ENCODE measurements around the gene BCO2. TPM values are rescaled to one million over a fixed set of nuclear protein-coding genes. Genes with fewer than 3 reads are reported as not detected.

Gene BCO2
- total RNA-seq, 1 experiment from 2014 or later, result 0.31 TPM

GRCh38 chr11:112226062-112226830 lies 50.9 kb downstream of the BCO2 start, which contains the start of gene PTS:
TSS of gene PTS (plus strand) at chr11:112226428. CDS start at chr11:112226444, 16 bp downstream.
- H3K27me3 ChIP-seq (ENCODE audit: insufficient read depth, low read length), result no peaks in the 10 kb centered on the region; the same call in 1 of the 2 replicates
- no peak within 1 kb of the TSS for H2BK20ac ChIP-seq (ENCODE audit: low read depth, low read length, poor library complexity, severe bottlenecking)
- H4K20me1 ChIP-seq (ENCODE audit: control insufficient read depth, insufficient read depth, insufficient read length), result no peaks in the 10 kb centered on the region
- Mint-ChIP-seq H3K4me1 (peaks cover 8 to 9% of the 10 kb centered on the region in 2 experiments), H3K9me3 (no peaks in the 10 kb centered on the region; a peak in 1 of 5 replicates), H3K4me3 (peak within 1 kb of the TSS; percentile 83 to 89), H3K27me3 (ENCODE audit: low read depth) (peaks cover 19% of the 10 kb centered on the region), H3K27ac (peak within 1 kb of the TSS; percentile 81 to 95 (median 93); a peak in 5 of 7 replicates), H3K36me3 (ENCODE audit: insufficient read depth in 1 of 3, low read depth in 3 of 3) (peaks cover 2 to 32% (median 22%) of the 10 kb centered on the region in 3 experiments; a peak in 5 of 7 replicates)
- peak within 1 kb of the TSS; percentile 34 for H3K27ac ChIP-seq (ENCODE audit: insufficient read length, low read depth, low read length)
- H3K9ac ChIP-seq (ENCODE audit: extremely low read depth, insufficient read length, low read length), result peak within 1 kb of the TSS; percentile 95
- peak within 1 kb of the TSS; percentile 98 for H3K18ac ChIP-seq (ENCODE audit: insufficient read length, low read depth, low read length)
- H3K4ac ChIP-seq (ENCODE audit: low read depth, low read length), result no peak within 1 kb of the TSS
- H3K23me2 ChIP-seq (ENCODE audit: insufficient read length, low read depth, low read length, poor library complexity, severe bottlenecking), result peaks cover 8% of the 10 kb centered on the region
- H3K56ac ChIP-seq (ENCODE audit: insufficient read length, low read depth, low read length), result no peak within 1 kb of the TSS
- H4K5ac ChIP-seq (ENCODE audit: insufficient read length, low read depth, low read length), result peak within 1 kb of the TSS; percentile 26
- no peak within 1 kb of the TSS for H2BK15ac ChIP-seq (ENCODE audit: low read depth, low read length)
- peak within 1 kb of the TSS; percentile 49 for H2AFZ ChIP-seq (ENCODE audit: low read length)
- H3K4me2 ChIP-seq (ENCODE audit: insufficient read depth, insufficient read length, low read length), result peak within 1 kb of the TSS; percentile 97
- peak within 1 kb of the TSS; percentile 58 for H4K8ac ChIP-seq (replicated peaks; ENCODE audit: insufficient read length, low read depth, low read length)
- no peak within 1 kb of the TSS for H3T11ph ChIP-seq (ENCODE audit: low read length)
- H3K14ac ChIP-seq (ENCODE audit: insufficient read depth, low read length), result peak within 1 kb of the TSS; percentile 99
- no peak within 1 kb of the TSS for H2AK5ac ChIP-seq (ENCODE audit: insufficient read length, low read length)
- H2BK5ac ChIP-seq (ENCODE audit: insufficient read length, low read length), result no peak within 1 kb of the TSS
- no peaks in the 10 kb centered on the region; the same call in 1 of the 2 replicates for H3K4me1 ChIP-seq (ENCODE audit: insufficient read depth, low read length)
- no peak within 1 kb of the TSS for H4K91ac ChIP-seq (ENCODE audit: insufficient read length, low read depth, low read length)
- H3K9me3 ChIP-seq (ENCODE audit: control insufficient read depth, low read depth, low read length), result no peaks in the 10 kb centered on the region
- H2BK12ac ChIP-seq (ENCODE audit: insufficient read length, low read depth, low read length), result peak within 1 kb of the TSS; percentile 69
- H3K23ac ChIP-seq (ENCODE audit: insufficient read length, low read depth, low read length), result no peak within 1 kb of the TSS
- no peak for TF ChIP-seq CTCF (conservative IDR thresholded peaks at IDR 0.05)
- H3K79me2 ChIP-seq (ENCODE audit: insufficient read depth, low read length), result no peaks in the 10 kb centered on the region; the same call in 1 of the 2 replicates
- no peak within 1 kb of the TSS for H2BK120ac ChIP-seq (ENCODE audit: low read depth, low read length, poor library complexity, severe bottlenecking)
- H3K79me1 ChIP-seq (ENCODE audit: insufficient read depth, low read depth, low read length, poor library complexity, severe bottlenecking), result no peaks in the 10 kb centered on the region
- WGBS (ENCODE audit: extremely low coverage, insufficient read length, low lambda C conversion rate), result no CpG with 5 or more reads among the region's 70 CpGs
- DNase-seq, result peak; percentile 87
